GM19240 (cell line): ENCODE results near the gene OSBPL10.
A peak's percentile ranks its signal among the peaks of the same experiment; 100 is the strongest.
"Not testable (repeated sequence)": the region's sequence is repeated elsewhere in the genome, so short reads cannot be mapped to it uniquely, and the experiment has no call there.

ENCODE experiments used
- DNase-seq: peaks from one replicate; pipeline ENCODE4 v3.0.0; 2011; ENCODE audit warnings: low spot score; ENCODE audit not compliant: insufficient read length

OSBPL10 gene

GRCh38 chr3:31981206-31982181, at the start of gene OSBPL10, which contains the start of gene ZNF860:
TSS of gene OSBPL10 (minus strand) at chr3:31981262. CDS start at chr3:31981179, 83 bp downstream.
TSS of gene ZNF860 (plus strand) at chr3:31981750. CDS start at chr3:31989080, 7,330 bp downstream.
- DNase-seq, result no peak

- no peak for DNase-seq
These were observed 45.5 kb upstream of the OSBPL10 start for GRCh38 chr3:32026593-32026992.

- no peak for DNase-seq
These were observed 41.9 kb upstream of the OSBPL10 start for GRCh38 chr3:32022947-32023346.

- DNase-seq, result no peak
These were observed 40.7 kb upstream of the OSBPL10 start for GRCh38 chr3:32021748-32022147.

GRCh38 chr3:32021155-32021554, 40.1 kb upstream of the OSBPL10 start:
- DNase-seq, result no peak

GRCh38 chr3:32018757-32019564, 37.9 kb upstream of the OSBPL10 start:
- peak; percentile 18 for DNase-seq

GRCh38 chr3:32017286-32017685, 36.2 kb upstream of the OSBPL10 start:
- no peak for DNase-seq

GRCh38 chr3:32015638-32016037, 34.6 kb upstream of the OSBPL10 start:
- not testable (repeated sequence) for DNase-seq

GRCh38 chr3:32010699-32011098, 29.6 kb upstream of the OSBPL10 start:
- DNase-seq, result not testable (repeated sequence)

- no peak for DNase-seq
These were observed 28.9 kb upstream of the OSBPL10 start for GRCh38 chr3:32009957-32010356.

- DNase-seq, result no peak
These were observed 28.0 kb upstream of the OSBPL10 start for GRCh38 chr3:32009101-32009500.

- no peak for DNase-seq
These were observed 23.2 kb upstream of the OSBPL10 start for GRCh38 chr3:32004113-32004765.

- DNase-seq, result no peak
These were observed 22.3 kb upstream of the OSBPL10 start for GRCh38 chr3:32003380-32003779.

- no peak for DNase-seq
These were observed 21.7 kb upstream of the OSBPL10 start for GRCh38 chr3:32002561-32003368.

GRCh38 chr3:32000877-32001276, 19.8 kb upstream of the OSBPL10 start:
- no peak for DNase-seq

- no peak for DNase-seq
These were observed 18.9 kb upstream of the OSBPL10 start for GRCh38 chr3:31999907-32000439.

- DNase-seq, result no peak
These were observed 16.4 kb upstream of the OSBPL10 start for GRCh38 chr3:31997500-31997899.

- no peak for DNase-seq
These were observed 15.1 kb upstream of the OSBPL10 start for GRCh38 chr3:31996195-31996594.

GRCh38 chr3:31995026-31995425, 14.0 kb upstream of the OSBPL10 start:
- not testable (repeated sequence) for DNase-seq

- DNase-seq, result no peak
These were observed 12.8 kb upstream of the OSBPL10 start for GRCh38 chr3:31993843-31994242.
